Measurements from ENCODE around the gene PNPLA7. TPM values are rescaled to one million over a fixed set of nuclear protein-coding genes. Genes with fewer than 3 reads are reported as not detected.
"Not testable (repeated sequence)": the region's sequence is repeated elsewhere in the genome, so short reads cannot be mapped to it uniquely, and the experiment has no call there.

Gene PNPLA7
- total RNA-seq, 1 experiment from 2014 or later = 0.21 TPM

GRCh38 chr9:137543237-137543963 is 6.8 kb downstream of the PNPLA7 start:
- DNase-seq (ENCODE audit: low read depth) = no peak

- DNase-seq (ENCODE audit: low read depth) = no peak
These were observed 7.7 kb downstream of the PNPLA7 start for GRCh38 chr9:137542486-137542885.

- DNase-seq (ENCODE audit: low read depth) = no peak
These were observed 9.7 kb downstream of the PNPLA7 start for GRCh38 chr9:137540536-137540935.

- DNase-seq (ENCODE audit: low read depth) = no peak
These were observed 12.1 kb downstream of the PNPLA7 start for GRCh38 chr9:137538058-137538457.

- not testable (repeated sequence) for DNase-seq (ENCODE audit: low read depth)
These were observed 13.5 kb downstream of the PNPLA7 start for GRCh38 chr9:137536594-137537131.

GRCh38 chr9:137535120-137535428 is 15.1 kb downstream of the PNPLA7 start:
- no peak for DNase-seq (ENCODE audit: low read depth)

- DNase-seq (ENCODE audit: low read depth) = peak; percentile 55
These were observed 15.7 kb downstream of the PNPLA7 start for GRCh38 chr9:137534256-137535119.

GRCh38 chr9:137532891-137533468 is 17.2 kb downstream of the PNPLA7 start:
- DNase-seq (ENCODE audit: low read depth) = not testable (repeated sequence)

- no peak for DNase-seq (ENCODE audit: low read depth)
These were observed 19.0 kb downstream of the PNPLA7 start for GRCh38 chr9:137531099-137531765.

GRCh38 chr9:137530331-137530730 is 19.9 kb downstream of the PNPLA7 start:
- no peak for DNase-seq (ENCODE audit: low read depth)

GRCh38 chr9:137524981-137525317 is 25.3 kb downstream of the PNPLA7 start:
- DNase-seq (ENCODE audit: low read depth) = no peak

GRCh38 chr9:137524161-137524980 is 25.8 kb downstream of the PNPLA7 start:
- DNase-seq (ENCODE audit: low read depth) = no peak

GRCh38 chr9:137522746-137523455 is 27.3 kb downstream of the PNPLA7 start:
- DNase-seq (ENCODE audit: low read depth) = no peak

- DNase-seq (ENCODE audit: low read depth) = no peak
These were observed 28.7 kb downstream of the PNPLA7 start for GRCh38 chr9:137521405-137521985.

GRCh38 chr9:137520614-137521404 is 29.4 kb downstream of the PNPLA7 start:
- no peak for DNase-seq (ENCODE audit: low read depth)

GRCh38 chr9:137519553-137519952 is 30.6 kb downstream of the PNPLA7 start:
- no peak for DNase-seq (ENCODE audit: low read depth)

GRCh38 chr9:137518661-137519459 is 31.3 kb downstream of the PNPLA7 start:
- peak; percentile 63 for DNase-seq (ENCODE audit: low read depth)
